Measurements from ENCODE around the gene HTR4.

The HTR4 gene

GRCh38 chr5:148606296-148606695 lies 48.0 kb downstream of the HTR4 start:
- no peak for DNase-seq

- no peak for DNase-seq
Measured at GRCh38 chr5:148599187-148599586, 55.1 kb downstream of the HTR4 start.

- DNase-seq = no peak
Measured at GRCh38 chr5:148595697-148596096, 58.6 kb downstream of the HTR4 start.

- no peak for DNase-seq
Measured at GRCh38 chr5:148586796-148587195, 67.5 kb downstream of the HTR4 start.

GRCh38 chr5:148585988-148586387 lies 68.3 kb downstream of the HTR4 start:
- DNase-seq = no peak

GRCh38 chr5:148584103-148584502 lies 70.2 kb downstream of the HTR4 start:
- DNase-seq = no peak

- DNase-seq = no peak
Measured at GRCh38 chr5:148583421-148583965, 70.8 kb downstream of the HTR4 start.

GRCh38 chr5:148574167-148574566 lies 80.2 kb downstream of the HTR4 start:
- no peak for DNase-seq

GRCh38 chr5:148573374-148573773 lies 81.0 kb downstream of the HTR4 start:
- DNase-seq = no peak

- DNase-seq = no peak
Measured at GRCh38 chr5:148569948-148570347, 84.4 kb downstream of the HTR4 start.

- DNase-seq = no peak
Measured at GRCh38 chr5:148565148-148565547, 89.2 kb downstream of the HTR4 start.

- DNase-seq = no peak
Measured at GRCh38 chr5:148563021-148563420, 91.3 kb downstream of the HTR4 start.

- DNase-seq = no peak
Measured at GRCh38 chr5:148561801-148562311, 92.5 kb downstream of the HTR4 start.

GRCh38 chr5:148559461-148559860 lies 94.9 kb downstream of the HTR4 start:
- DNase-seq = no peak

- DNase-seq = no peak
Measured at GRCh38 chr5:148558892-148559291, 95.4 kb downstream of the HTR4 start.

- no peak for DNase-seq
Measured at GRCh38 chr5:148556835-148557234, 97.5 kb downstream of the HTR4 start.

- DNase-seq = no peak
Measured at GRCh38 chr5:148554621-148555020, 99.7 kb downstream of the HTR4 start.

GRCh38 chr5:148543727-148544126 lies 110.6 kb downstream of the HTR4 start:
- no peak for DNase-seq

- no peak for DNase-seq
Measured at GRCh38 chr5:148542812-148543211, 111.5 kb downstream of the HTR4 start.

- DNase-seq = no peak
Measured at GRCh38 chr5:148541054-148541835, 113.1 kb downstream of the HTR4 start.

- no peak for DNase-seq
Measured at GRCh38 chr5:148540647-148541046, 113.7 kb downstream of the HTR4 start.

- no peak for DNase-seq
Measured at GRCh38 chr5:148539851-148540250, 114.5 kb downstream of the HTR4 start.

GRCh38 chr5:148535190-148535589 lies 119.1 kb downstream of the HTR4 start:
- DNase-seq = no peak

- DNase-seq = no peak
Measured at GRCh38 chr5:148532969-148533670, 121.2 kb downstream of the HTR4 start.

Measured in CD4-positive, alpha-beta T cell treated with Interleukin-6 for 4 hours (primary cell).